ENCODE results near the gene CCDC6.
"Not testable (repeated sequence)": the region's sequence is repeated elsewhere in the genome, so short reads cannot be mapped to it uniquely, and the experiment has no call there.

CCDC6 gene

GRCh38 chr10:59906417-59907202 is at the start of gene CCDC6:
Gene CCDC6 (minus strand): TSS chr10:59906556. CDS start chr10:59906424, 132 bp downstream.
- DNase-seq (ENCODE audit: low read depth in 2 of 3, low spot score in 1 of 3), result peak; percentile 86 to 91 (median 88)

- DNase-seq (ENCODE audit: low read depth in 2 of 3, low spot score in 1 of 3), result no peak
These were observed 47.9 kb upstream of the CCDC6 start for GRCh38 chr10:59954296-59954695.

DNA sequence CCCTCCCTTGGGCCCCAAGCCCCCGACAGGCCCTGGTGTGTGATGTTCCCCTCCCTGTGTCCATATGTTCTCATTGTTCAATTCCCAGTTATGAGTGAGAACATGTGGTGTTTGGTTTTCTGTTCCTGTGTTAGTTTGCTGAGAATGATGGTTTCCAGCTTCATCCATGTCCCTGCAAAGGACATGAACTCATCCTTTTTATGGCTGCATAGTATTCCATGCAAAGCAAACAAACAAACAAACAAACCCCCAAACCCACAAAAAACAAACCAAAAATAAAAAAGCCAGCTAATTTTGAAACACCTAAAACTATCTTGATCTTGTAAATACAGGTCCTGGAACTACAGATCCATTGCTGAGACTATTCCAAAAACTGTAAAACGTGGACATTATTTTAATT is 47.4 kb upstream of the CCDC6 start:
- not testable (repeated sequence) for DNase-seq (ENCODE audit: low read depth in 2 of 3, low spot score in 1 of 3)

DNA sequence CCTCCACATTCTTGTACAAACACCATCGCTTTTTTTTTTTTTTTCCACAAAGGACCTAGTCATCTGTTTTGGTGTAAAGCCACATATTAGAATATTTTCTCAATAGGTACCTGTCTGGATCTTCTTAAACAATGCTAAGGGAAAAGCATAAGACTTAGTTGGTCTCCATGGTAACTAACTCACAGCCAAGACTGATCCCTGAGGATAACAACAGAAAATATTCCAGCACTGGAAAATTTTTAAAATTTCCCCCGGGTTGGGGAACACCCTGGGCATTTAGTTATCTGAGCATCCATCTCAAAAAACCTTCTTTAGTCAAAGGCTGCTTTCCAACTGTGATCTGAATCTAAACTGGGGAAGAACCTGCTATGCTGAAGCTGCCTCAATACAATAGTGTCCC is 43.7 kb upstream of the CCDC6 start:
- no peak for DNase-seq (ENCODE audit: low read depth in 2 of 3, low spot score in 1 of 3)

DNA sequence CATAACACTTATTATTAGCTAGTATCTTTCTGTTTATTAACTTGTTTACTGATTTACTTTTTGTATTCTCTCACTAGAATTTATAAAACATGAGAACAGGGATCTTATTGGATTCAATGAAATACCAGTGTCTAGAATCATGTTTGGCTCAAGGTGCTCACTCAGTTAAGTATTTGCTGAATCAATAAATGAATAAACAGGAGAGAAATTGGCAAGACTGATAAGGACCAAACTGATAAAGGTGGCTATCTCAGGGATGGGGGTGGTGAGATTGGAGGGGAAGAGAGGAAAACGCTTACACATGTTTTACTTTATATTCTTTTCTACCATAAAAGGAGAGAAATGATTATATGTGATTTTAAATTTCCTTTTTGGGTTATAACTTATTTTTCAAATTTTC is 43.3 kb upstream of the CCDC6 start:
- DNase-seq (ENCODE audit: low read depth in 2 of 3, low spot score in 1 of 3), result no peak

DNA sequence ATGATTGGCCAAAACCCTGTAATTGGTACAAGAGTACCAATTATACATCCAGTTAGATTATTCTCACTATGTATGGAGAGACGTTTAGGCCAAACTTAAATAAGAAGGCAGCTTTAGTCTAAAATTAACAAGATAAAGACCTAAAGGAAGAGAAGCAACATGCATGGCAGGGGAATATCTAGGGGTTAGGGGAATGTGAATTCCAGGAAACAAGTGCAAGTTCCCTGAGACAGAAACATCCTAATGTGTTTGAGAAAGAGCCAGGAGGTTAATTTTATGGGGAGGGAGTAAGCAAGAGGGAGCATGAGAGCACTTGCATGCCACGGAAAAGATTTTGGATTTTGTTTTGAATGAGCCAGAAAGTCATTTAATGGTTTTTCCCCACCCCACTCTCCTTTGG is 39.6 kb upstream of the CCDC6 start:
- no peak for DNase-seq (ENCODE audit: low read depth in 2 of 3, low spot score in 1 of 3)

DNA sequence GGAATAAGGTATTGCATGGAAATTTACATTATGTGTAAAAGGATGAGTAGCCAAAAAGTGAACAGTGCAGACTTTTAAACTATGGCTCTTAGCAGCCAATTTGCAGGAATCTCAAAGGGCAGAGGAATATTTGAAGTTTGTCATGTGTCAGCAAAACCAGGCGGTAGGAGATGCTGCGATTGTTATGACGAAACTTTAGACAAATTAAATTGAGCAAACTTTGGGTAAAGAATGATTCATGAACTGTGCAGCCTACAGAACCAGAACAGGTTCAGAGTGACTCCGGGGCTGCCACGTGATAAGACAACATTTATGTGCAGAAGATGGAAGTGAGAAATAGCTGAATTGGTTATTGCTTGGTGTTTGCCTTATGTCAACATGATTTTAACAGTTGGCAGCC is 39.2 kb upstream of the CCDC6 start:
- no peak for DNase-seq (ENCODE audit: low read depth in 2 of 3, low spot score in 1 of 3)

DNA sequence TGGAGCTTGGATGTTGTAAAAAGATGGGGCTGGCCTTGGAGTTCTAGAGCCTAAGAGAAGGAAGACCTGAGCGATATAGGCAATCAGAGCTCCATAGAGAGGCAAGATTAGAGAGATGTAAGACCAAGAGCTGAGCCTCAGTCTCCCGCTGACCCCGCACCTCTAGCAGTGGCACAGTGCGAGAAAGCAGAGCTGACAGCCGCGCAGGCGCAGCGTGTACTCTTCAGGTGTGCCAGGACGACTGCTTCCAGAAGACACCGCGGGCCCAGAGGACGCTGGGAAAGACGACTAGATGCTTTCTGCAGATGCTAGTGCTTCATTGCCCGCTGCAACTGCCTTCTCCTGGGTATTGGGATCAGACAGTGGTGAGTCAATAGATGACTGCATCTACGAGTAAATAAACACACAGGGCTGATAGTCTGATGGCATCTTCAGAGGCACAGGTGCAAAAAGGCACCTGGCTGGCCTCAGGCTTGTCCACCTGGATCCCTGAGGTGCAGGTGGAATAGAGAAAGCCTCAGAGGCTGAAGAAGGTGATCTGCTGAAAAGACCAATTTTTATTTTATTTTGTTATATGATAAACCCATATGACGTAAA is 38.1 kb upstream of the CCDC6 start:
- DNase-seq (ENCODE audit: low read depth in 2 of 3, low spot score in 1 of 3), result no peak

DNA sequence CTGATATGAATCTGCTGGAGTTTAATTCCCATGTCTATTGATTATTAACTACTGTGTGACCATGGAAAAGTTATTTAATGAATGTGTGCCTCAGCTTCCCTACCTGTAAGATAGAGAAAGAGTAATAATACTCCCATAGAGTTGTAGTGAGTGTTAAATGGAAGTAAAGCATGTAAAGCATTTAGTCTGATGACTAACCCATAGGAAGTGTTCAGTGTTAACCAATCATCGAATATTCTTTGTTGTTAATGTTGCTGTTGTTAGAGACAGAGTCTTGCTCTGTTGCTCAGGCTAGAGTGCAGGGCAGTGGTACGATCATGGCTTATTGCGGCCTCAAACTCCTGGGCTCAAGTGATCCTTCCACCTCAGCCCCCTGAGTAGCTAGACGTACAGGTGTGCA is 36.2 kb upstream of the CCDC6 start:
- no peak for DNase-seq (ENCODE audit: low read depth in 2 of 3, low spot score in 1 of 3)

- no peak for DNase-seq (ENCODE audit: low read depth in 2 of 3, low spot score in 1 of 3)
These were observed 31.4 kb upstream of the CCDC6 start for GRCh38 chr10:59937720-59938119.

GRCh38 chr10:59934701-59935100 is 28.3 kb upstream of the CCDC6 start:
- no peak for DNase-seq (ENCODE audit: low read depth in 2 of 3, low spot score in 1 of 3)

GRCh38 chr10:59930788-59931521 is 24.6 kb upstream of the CCDC6 start:
- DNase-seq (ENCODE audit: low read depth in 2 of 3, low spot score in 1 of 3), result not testable (repeated sequence)

- no peak for DNase-seq (ENCODE audit: low read depth in 2 of 3, low spot score in 1 of 3)
These were observed 19.7 kb upstream of the CCDC6 start for GRCh38 chr10:59926086-59926485.

GRCh38 chr10:59922907-59923306 is 16.6 kb upstream of the CCDC6 start:
- DNase-seq (ENCODE audit: low read depth in 2 of 3, low spot score in 1 of 3), result no peak

- no peak for DNase-seq (ENCODE audit: low read depth in 2 of 3, low spot score in 1 of 3)
These were observed 11.6 kb upstream of the CCDC6 start for GRCh38 chr10:59917922-59918321.

DNA sequence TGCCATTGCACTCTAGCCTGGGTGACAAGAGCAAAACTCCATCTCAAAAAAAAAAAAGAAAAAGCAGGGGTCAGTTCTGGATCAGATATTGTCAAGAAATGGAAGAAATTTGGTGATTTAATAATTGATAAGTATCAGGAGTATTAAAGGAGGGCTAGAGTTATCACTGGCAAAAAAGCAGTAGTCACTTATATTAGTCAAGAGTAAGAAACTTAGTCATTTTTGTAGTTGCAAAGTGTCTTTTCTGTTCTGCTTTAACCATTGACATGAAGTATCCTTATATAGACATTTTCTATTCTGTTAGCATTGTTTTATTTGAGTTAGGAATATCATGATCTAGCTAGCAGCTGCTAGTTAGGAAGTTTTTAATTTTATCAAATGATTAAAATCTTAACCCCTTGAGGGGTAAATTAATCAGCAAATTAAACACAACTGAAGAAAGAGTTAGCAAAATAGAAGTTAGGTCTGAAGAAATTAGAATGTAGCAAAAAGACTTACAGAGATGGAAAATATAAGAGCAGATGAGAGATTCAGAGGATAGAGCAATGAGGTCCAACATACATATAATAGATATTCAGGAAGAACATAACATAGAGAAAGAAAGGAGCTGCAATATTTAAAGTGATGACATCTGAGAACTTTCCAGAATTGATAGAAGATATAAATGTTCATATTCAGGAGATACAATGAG is 7.3 kb upstream of the CCDC6 start:
- DNase-seq (ENCODE audit: low read depth in 2 of 3, low spot score in 1 of 3), result no peak

DNA sequence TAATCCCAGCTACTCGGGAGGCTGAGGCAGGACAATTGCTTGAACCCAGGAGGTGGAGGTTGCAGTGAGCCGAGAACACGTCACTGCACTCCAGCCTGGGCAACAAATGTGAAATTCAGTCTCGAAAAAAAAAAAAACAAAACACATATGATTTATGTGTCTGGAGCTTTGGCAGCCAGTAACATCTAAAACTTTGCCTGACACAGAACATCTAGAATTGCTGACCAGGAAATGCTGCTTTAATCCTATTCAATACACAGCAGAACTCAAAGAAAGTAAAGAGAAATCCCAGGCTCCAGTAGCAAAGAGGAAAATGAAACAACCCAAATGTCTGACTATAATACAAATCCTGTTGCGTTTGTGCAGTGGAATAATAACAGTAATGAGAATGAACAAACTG is 4.5 kb upstream of the CCDC6 start:
- no peak for DNase-seq (ENCODE audit: low read depth in 2 of 3, low spot score in 1 of 3)

DNA sequence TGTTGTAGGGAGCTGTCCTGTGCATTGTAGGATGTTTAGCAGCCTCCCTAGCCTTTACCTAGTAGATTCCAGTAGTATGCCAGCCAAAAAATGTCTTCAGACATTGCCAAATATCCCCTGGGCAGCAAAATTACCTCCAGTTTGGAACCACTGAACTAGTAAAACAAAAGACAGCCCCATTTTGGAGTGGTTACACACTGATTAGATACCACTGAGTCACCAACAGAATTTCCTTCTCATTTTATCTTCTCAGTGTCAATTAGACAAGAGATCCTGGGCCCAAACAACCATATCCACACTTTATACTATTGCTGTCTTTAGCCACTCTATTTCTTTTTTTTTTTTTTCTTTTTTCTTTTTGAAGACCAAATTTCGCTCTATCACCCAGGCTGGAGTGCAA is 3.5 kb upstream of the CCDC6 start:
- DNase-seq (ENCODE audit: low read depth in 2 of 3, low spot score in 1 of 3), result no peak

DNA sequence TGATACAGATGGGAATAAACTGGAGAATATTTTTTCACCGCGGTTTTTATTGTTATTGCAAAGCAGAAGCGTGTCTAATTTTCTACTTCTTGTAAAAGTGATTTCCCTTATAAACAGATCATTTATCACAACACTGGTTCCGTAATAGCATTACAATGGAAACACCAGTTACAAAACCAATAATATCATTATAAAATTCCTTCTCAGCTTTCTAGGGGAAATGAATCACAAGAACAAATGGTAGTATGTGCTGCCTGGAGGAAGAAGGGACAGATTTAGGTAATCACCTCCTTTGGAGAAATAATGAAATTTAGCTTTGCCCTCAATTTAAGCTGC is 2.4 kb upstream of the CCDC6 start:
- no peak for DNase-seq (ENCODE audit: low read depth in 2 of 3, low spot score in 1 of 3)

GRCh38 chr10:59907918-59908807 is 1.8 kb upstream of the CCDC6 start:
- peak in 2 of 3 donors; percentile 24 to 35 for DNase-seq (ENCODE audit: low read depth in 2 of 3, low spot score in 1 of 3)

- no peak for DNase-seq (ENCODE audit: low read depth in 2 of 3, low spot score in 1 of 3)
These were observed 1.2 kb upstream of the CCDC6 start for GRCh38 chr10:59907537-59907917.
